Measurements from ENCODE around the gene PAK1. TPM values are rescaled to one million over a fixed set of nuclear protein-coding genes. Genes with fewer than 3 reads are reported as not detected.

The PAK1 gene
- total and polyA plus RNA-seq, 2 experiments from 2014 or later: 18.4 to 33.1 TPM

- Histone ChIP-seq H3K27ac (no peak overlapping the region), H3K4me1 (ENCODE audit: low read depth) (no peaks in the 10 kb centered on the region), H3K4me3 (no peak overlapping the region), H3K36me3 (no peaks in the 10 kb centered on the region), H3K9me3 (ENCODE audit: low read depth) (no peaks in the 10 kb centered on the region), H3K27me3 (no peaks in the 10 kb centered on the region)
- no peak for DNase-seq (ENCODE audit: low read depth in 1 of 2, low spot score in 1 of 2)
- TF ChIP-seq, protein P1, sequence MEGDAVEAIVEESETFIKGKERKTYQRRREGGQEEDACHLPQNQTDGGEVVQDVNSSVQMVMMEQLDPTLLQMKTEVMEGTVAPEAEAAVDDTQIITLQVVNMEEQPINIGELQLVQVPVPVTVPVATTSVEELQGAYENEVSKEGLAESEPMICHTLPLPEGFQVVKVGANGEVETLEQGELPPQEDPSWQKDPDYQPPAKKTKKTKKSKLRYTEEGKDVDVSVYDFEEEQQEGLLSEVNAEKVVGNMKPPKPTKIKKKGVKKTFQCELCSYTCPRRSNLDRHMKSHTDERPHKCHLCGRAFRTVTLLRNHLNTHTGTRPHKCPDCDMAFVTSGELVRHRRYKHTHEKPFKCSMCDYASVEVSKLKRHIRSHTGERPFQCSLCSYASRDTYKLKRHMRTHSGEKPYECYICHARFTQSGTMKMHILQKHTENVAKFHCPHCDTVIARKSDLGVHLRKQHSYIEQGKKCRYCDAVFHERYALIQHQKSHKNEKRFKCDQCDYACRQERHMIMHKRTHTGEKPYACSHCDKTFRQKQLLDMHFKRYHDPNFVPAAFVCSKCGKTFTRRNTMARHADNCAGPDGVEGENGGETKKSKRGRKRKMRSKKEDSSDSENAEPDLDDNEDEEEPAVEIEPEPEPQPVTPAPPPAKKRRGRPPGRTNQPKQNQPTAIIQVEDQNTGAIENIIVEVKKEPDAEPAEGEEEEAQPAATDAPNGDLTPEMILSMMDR (IDR thresholded peaks at IDR 0.05; ENCODE audit: low read depth, low read length): no peak
These were observed 161.8 kb downstream of the PAK1 start for GRCh38 chr11:77312107-77312506.

GRCh38 chr11:77311701-77312100 lies 162.2 kb downstream of the PAK1 start:
- H3K36me3 ChIP-seq: no peaks in the 10 kb centered on the region
- no peaks in the 10 kb centered on the region for H3K27me3 ChIP-seq
- H3K4me3 ChIP-seq: no peak overlapping the region
- H3K9me3 ChIP-seq (ENCODE audit: low read depth): no peaks in the 10 kb centered on the region
- H3K4me1 ChIP-seq (ENCODE audit: low read depth): no peaks in the 10 kb centered on the region
- no peak for DNase-seq (ENCODE audit: low read depth in 1 of 2, low spot score in 1 of 2)
- no peak overlapping the region for H3K27ac ChIP-seq
- TF ChIP-seq, protein P1 (IDR thresholded peaks at IDR 0.05; ENCODE audit: low read depth, low read length): no peak

- H3K9me3 ChIP-seq (ENCODE audit: low read depth): no peaks in the 10 kb centered on the region
- DNase-seq (ENCODE audit: low read depth in 1 of 2, low spot score in 1 of 2): peak in 1 of 2 donors; percentile 2
- H3K4me3 ChIP-seq: no peak overlapping the region
- no peak overlapping the region for H3K27ac ChIP-seq
- H3K27me3 ChIP-seq: no peaks in the 10 kb centered on the region
- no peaks in the 10 kb centered on the region for H3K36me3 ChIP-seq
- TF ChIP-seq, protein P1 (IDR thresholded peaks at IDR 0.05; ENCODE audit: low read depth, low read length): no peak
- no peaks in the 10 kb centered on the region for H3K4me1 ChIP-seq (ENCODE audit: low read depth)
These were observed 163.2 kb downstream of the PAK1 start for GRCh38 chr11:77310721-77311120.

DNA sequence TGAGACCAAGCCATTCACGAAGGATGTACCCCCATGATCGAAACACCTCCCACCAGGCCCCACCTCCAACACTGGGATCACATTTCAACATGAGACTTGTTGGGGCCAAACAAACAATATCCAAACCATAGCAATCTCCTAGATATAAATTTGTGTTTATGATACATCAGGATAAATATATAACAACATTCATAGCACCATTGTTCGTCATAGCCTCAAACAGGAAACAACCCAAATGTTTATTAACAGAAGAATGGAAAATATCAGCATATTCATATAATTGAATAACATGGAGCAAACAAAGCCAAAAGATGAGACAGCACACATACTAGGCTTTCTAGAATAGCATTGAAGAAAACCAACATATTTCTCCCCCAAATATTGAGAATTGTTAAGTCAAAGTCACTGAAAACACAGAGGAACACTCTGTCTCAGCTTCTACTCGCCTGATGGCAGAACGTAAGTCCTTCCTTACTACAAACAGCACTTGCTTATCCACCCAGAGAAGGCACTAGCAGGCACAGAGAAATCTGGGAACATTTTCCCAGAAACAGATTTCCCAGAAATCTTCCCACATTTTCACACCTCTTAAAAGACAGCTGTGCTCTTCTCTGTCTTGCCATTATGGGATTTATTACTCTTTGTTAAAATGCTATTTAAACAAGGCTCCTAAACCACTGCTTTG lies 164.4 kb downstream of the PAK1 start:
- TF ChIP-seq, protein P1 (IDR thresholded peaks at IDR 0.05; ENCODE audit: low read depth, low read length): no peak
- no peak for DNase-seq (ENCODE audit: low read depth in 1 of 2, low spot score in 1 of 2)
- H3K9me3 ChIP-seq (ENCODE audit: low read depth): no peaks in the 10 kb centered on the region
- no peaks in the 10 kb centered on the region for H3K27me3 ChIP-seq
- no peaks in the 10 kb centered on the region for H3K36me3 ChIP-seq
- H3K4me3 ChIP-seq: no peak overlapping the region
- no peak overlapping the region for H3K27ac ChIP-seq
- no peaks in the 10 kb centered on the region for H3K4me1 ChIP-seq (ENCODE audit: low read depth)

DNA sequence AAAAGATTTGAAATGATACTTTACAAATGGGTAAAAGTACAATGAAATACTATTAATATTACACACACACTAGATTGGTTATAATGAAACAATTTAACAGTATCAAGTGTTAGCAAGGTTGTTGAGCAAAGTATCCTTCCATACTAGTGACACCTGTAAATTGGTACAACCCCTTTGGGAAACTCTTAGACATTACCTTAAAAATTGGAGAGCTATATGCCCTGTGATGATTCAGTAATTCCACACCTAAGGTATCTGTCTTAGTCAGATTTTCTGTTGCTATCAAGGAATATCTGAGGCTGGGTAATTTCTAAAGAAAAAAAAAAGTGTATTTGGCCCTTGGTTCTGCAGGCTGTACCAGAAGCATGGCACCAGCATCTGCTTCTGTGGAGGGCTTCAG lies 165.1 kb downstream of the PAK1 start:
- Histone ChIP-seq H3K4me3 (no peak overlapping the region), H3K9me3 (ENCODE audit: low read depth) (no peaks in the 10 kb centered on the region), H3K27ac (no peak overlapping the region), H3K27me3 (no peaks in the 10 kb centered on the region), H3K4me1 (ENCODE audit: low read depth) (no peaks in the 10 kb centered on the region), H3K36me3 (no peaks in the 10 kb centered on the region)
- TF ChIP-seq, protein P1 (IDR thresholded peaks at IDR 0.05; ENCODE audit: low read depth, low read length): no peak
- DNase-seq (ENCODE audit: low read depth in 1 of 2, low spot score in 1 of 2): no peak

Measured in cardiac muscle cell (in vitro differentiated cells and primary cell).